Posterior vena cava (tissue), 2 donors: ENCODE results near the gene SDHA. TPM values are rescaled to one million over a fixed set of nuclear protein-coding genes. Genes with fewer than 3 reads are reported as not detected.
"Not testable (repeated sequence)": the region's sequence is repeated elsewhere in the genome, so short reads cannot be mapped to it uniquely, and the experiment has no call there.

Experiments used
- DNase-seq: peaks from one replicate; pipeline ENCODE4 v3.0.0-alpha.2; 2020; ENCODE audit warnings: low spot score
- intact Hi-C, 2 donors: fragments of 100-400 bp; cut with DNase I; formaldehyde crosslinking; loops; one replicate each; pipeline versions ENCODE4 v1.14.1 to v1.14.2; 2022 to 2023
- total RNA-seq, 2 donors: library from RNA; stranded (reverse); fragmentation: NEBNext Ultra II Directional; extraction: Animal tissue kit (Norgen Biotek cat#: 25700); gene quantifications; one replicate each; pipeline ENCODE4 v1.2.1, GENCODE V29; 2021
- donor health status: DM: yes; HTN: yes; CAD: no.
- donor health status: DM: yes; HTN: yes; CAD: no.

The SDHA gene
- total RNA-seq, 2 donors from 2014 or later = 75.2 to 80.7 TPM

GRCh38 chr5:241045-241669 lies 23.0 kb downstream of the SDHA start:
- intact Hi-C loops, DNase-seq: not testable (repeated sequence)

- intact Hi-C loops, DNase-seq: not testable (repeated sequence)
Observed at GRCh38 chr5:243683-244367, 25.7 kb downstream of the SDHA start.

GRCh38 chr5:245717-246116 lies 27.6 kb downstream of the SDHA start:
- intact Hi-C loops, DNase-seq: not testable (repeated sequence)

- DNase-seq, intact Hi-C loops: not testable (repeated sequence)
Observed at GRCh38 chr5:250396-250795, 32.3 kb downstream of the SDHA start.

GRCh38 chr5:251016-251415 lies 32.9 kb downstream of the SDHA start:
- intact Hi-C loops, DNase-seq: not testable (repeated sequence)

- intact Hi-C loops, DNase-seq: not testable (repeated sequence)
Observed at GRCh38 chr5:251538-251937, 33.4 kb downstream of the SDHA start.

GRCh38 chr5:251975-252374 lies 33.9 kb downstream of the SDHA start:
- intact Hi-C loops, DNase-seq: not testable (repeated sequence)

GRCh38 chr5:252546-252945 lies 34.4 kb downstream of the SDHA start:
- intact Hi-C loops = no loop called here

GRCh38 chr5:254322-254721 lies 36.2 kb downstream of the SDHA start:
- intact Hi-C loops, DNase-seq: not testable (repeated sequence)

More at GRCh38 chr5:252546-252945, 34.4 kb downstream of the SDHA start:
- no peak for DNase-seq

GRCh38 chr5:255116-255515 lies 37.0 kb downstream of the SDHA start:
- intact Hi-C loops, DNase-seq: not testable (repeated sequence)

- intact Hi-C loops, DNase-seq: not testable (repeated sequence)
Observed at GRCh38 chr5:256347-256746, 38.2 kb downstream of the SDHA start.

- intact Hi-C loops = no loop called here
- DNase-seq = no peak
Observed at GRCh38 chr5:257148-257547, 39.0 kb downstream of the SDHA start.

GRCh38 chr5:263275-263974 lies 45.3 kb downstream of the SDHA start:
- intact Hi-C loops = not testable (repeated sequence)

GRCh38 chr5:264338-264737 lies 46.2 kb downstream of the SDHA start:
- intact Hi-C loops = no loop called here
- DNase-seq = no peak

More at GRCh38 chr5:263275-263974, 45.3 kb downstream of the SDHA start:
- DNase-seq = not testable (repeated sequence)

- intact Hi-C loops, DNase-seq: not testable (repeated sequence)
Observed at GRCh38 chr5:266311-267026, 48.3 kb downstream of the SDHA start.

- no peak for DNase-seq
- intact Hi-C loops = no loop called here
Observed at GRCh38 chr5:267716-268115, 49.6 kb downstream of the SDHA start.

GRCh38 chr5:270340-270739 lies 52.2 kb downstream of the SDHA start:
- intact Hi-C loops = no loop called here
- no peak for DNase-seq

- intact Hi-C loops, DNase-seq: not testable (repeated sequence)
Observed at GRCh38 chr5:271828-272167, 53.7 kb downstream of the SDHA start.

GRCh38 chr5:273091-273490 lies 55.0 kb downstream of the SDHA start:
- DNase-seq, intact Hi-C loops: not testable (repeated sequence)

GRCh38 chr5:273491-273890 lies 55.4 kb downstream of the SDHA start:
- DNase-seq, intact Hi-C loops: not testable (repeated sequence)
